ENCODE measurements around the gene PHYKPL.

PHYKPL gene

DNA sequence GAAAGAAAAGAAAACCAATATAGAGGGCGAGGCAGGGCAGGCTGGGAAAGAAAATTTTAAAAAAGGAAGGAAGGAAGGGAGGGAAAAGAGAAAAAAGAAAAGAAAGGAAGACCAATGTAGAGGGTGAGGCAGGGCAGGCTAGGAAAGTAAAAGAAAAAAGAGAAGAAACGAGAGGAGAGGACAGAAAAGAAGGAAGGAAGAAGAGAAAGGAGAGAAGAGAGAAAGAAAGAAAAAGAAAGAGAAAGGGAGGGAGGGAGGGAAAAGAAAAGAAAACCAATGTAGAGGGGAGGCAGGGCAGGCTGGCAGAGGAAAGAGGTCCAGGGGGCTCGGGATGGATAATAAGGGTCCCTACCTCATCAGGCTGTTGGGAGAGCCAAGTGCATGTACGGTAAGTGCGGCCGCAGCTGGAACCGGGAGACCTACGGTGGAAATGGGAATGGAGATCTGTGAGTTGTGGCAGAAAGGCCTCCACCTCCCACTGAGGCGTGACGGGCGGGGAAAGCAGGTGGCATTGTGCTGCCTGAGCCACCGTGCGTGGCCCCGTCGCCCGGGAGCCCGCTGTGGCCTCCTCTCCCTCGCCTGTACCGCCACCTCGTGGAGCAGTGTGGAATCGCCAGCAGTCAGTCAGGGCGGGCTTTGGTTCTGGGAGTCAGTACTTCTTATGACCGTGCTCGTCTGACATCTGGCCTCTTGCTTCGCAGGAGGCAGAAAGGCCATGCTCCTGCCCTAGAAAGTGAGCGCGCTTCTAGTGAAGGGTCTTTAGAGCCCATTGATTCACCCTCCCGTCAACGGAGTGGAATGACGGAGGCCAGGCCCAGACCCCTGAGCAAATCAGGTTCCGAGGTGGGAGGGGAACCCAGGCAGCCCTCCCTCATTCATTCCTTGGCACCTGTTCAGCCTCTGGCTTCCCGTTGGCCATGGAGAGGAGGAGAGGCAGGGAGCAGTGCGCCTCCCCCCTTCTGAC is 68.5 kb downstream of the PHYKPL start:
- Histone ChIP-seq H3K4me1 (ENCODE audit: control insufficient read depth, insufficient read depth, low read length) (peaks cover 5% of the 10 kb centered on the region), H3K9ac (ENCODE audit: low read length in 2 of 2) (peak overlapping the region in 1 of 2 donors; percentile 29), H3K36me3 (ENCODE audit: control insufficient read depth in 2 of 2, insufficient read depth in 2 of 2, low read length in 2 of 2) (no peaks in the 10 kb centered on the region), H3K27me3 (ENCODE audit: control insufficient read depth in 1 of 2, insufficient read depth in 2 of 2, low read length in 2 of 2) (peaks cover 23 to 28% of the 10 kb centered on the region in 2 donors), H3K4me3 (ENCODE audit: low read length in 2 of 2) (peak overlapping the region; percentile 12 to 69), H3K27ac (ENCODE audit: low read length) (no peak overlapping the region), H3K9me3 (ENCODE audit: control insufficient read depth in 2 of 2, low read length in 2 of 2) (no peaks in the 10 kb centered on the region)

DNA sequence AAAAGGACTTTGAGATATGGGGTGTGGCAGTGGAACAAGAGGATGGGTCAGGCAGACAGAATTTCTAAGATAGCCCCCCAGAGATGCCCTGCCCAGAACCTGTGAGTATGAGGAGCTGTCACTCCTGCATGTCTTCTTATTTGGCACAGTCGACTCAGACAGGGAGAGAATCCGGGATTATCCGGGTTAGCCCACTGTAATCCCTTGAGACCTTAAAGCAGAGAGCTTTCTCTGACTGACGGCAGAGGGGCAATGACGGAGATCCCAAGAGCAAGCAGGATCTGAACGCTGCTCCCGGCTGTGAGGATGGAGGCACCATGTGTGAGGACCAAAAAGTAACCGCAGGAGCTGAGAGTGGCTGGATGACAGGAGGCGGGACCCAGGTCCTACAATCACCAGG is 70.1 kb downstream of the PHYKPL start:
- no peaks in the 10 kb centered on the region for H3K9me3 ChIP-seq (ENCODE audit: control insufficient read depth in 2 of 2, low read length in 2 of 2)
- no peaks in the 10 kb centered on the region for H3K36me3 ChIP-seq (ENCODE audit: control insufficient read depth in 2 of 2, insufficient read depth in 2 of 2, low read length in 2 of 2)
- peaks cover 5% of the 10 kb centered on the region for H3K4me1 ChIP-seq (ENCODE audit: control insufficient read depth, insufficient read depth, low read length)
- H3K27me3 ChIP-seq (ENCODE audit: control insufficient read depth in 1 of 2, insufficient read depth in 2 of 2, low read length in 2 of 2), result peaks cover 23 to 28% of the 10 kb centered on the region in 2 donors
- H3K9ac ChIP-seq (ENCODE audit: low read length in 2 of 2), result no peak overlapping the region
- H3K4me3 ChIP-seq (ENCODE audit: low read length in 2 of 2), result no peak overlapping the region
- H3K27ac ChIP-seq (ENCODE audit: low read length), result no peak overlapping the region

DNA sequence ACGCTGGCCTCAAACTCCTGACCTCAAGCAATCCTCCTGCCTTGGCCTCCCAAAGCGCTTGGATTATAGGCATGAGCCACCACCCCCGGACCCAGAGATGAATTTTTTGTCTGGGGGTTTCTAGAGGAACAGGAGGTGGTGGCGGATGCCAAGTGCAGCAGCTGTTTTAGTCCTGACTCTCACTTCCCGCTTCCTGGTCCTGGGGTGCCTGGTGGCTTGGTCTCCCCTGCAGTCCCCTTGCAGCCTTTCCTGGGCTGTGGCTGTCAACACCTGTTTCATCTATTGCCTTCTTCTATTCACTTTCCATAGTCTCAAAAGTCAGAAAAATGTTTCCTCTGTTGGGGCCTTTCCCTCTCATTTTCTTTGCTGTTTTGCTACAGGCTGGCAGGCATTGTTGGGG is 72.4 kb downstream of the PHYKPL start:
- Histone ChIP-seq H3K4me1 (ENCODE audit: control insufficient read depth, insufficient read depth, low read length) (peaks cover 5% of the 10 kb centered on the region), H3K36me3 (ENCODE audit: control insufficient read depth in 2 of 2, insufficient read depth in 2 of 2, low read length in 2 of 2) (no peaks in the 10 kb centered on the region), H3K27me3 (ENCODE audit: control insufficient read depth in 1 of 2, insufficient read depth in 2 of 2, low read length in 2 of 2) (peaks cover 12 to 18% of the 10 kb centered on the region in 2 donors), H3K9ac (ENCODE audit: low read length in 2 of 2) (no peak overlapping the region), H3K27ac (ENCODE audit: low read length) (no peak overlapping the region), H3K4me3 (ENCODE audit: low read length in 2 of 2) (no peak overlapping the region), H3K9me3 (ENCODE audit: control insufficient read depth in 2 of 2, low read length in 2 of 2) (no peaks in the 10 kb centered on the region)
